SU-DHL-6 (cell line): ENCODE results near the gene POLR2E.
A peak's percentile ranks its signal among the peaks of the same experiment; 100 is the strongest.

Experiments used
- H2AFZ ChIP-seq: fragments of 200-600 bp; sonication (generic); 2 replicates; pipeline ENCODE4 v1.6.1; 2014; ENCODE audit warnings: low read depth, mild to moderate bottlenecking, moderate library complexity, mixed read lengths, antibody characterized with exemption, low read length; ENCODE audit not compliant: severe bottlenecking
- H3F3A ChIP-seq: fragments of 200-600 bp; shearing (Covaris generic); 2 replicates; pipeline ENCODE4 v1.6.0; 2016; ENCODE audit warnings: antibody characterized with exemption, mild to moderate bottlenecking; ENCODE audit not compliant: insufficient read depth
- H3K27ac ChIP-seq: fragments of 200-600 bp; sonication (generic); 2 replicates; pipeline ENCODE4 v1.5.1; 2016; ENCODE audit warnings: low read depth, mild to moderate bottlenecking, low read length, moderate library complexity, mixed read lengths
- H3K27me3 ChIP-seq: fragments of 200-600 bp; sonication (generic), shearing (Covaris generic); 2 replicates; pipeline ENCODE4 v1.6.0; 2014; ENCODE audit warnings: mild to moderate bottlenecking, low read length
- H3K36me3 ChIP-seq: fragments of 200-600 bp; sonication (generic); 2 replicates; pipeline ENCODE4 v1.6.1; 2014; ENCODE audit warnings: mild to moderate bottlenecking, low read length, mixed read lengths
- H3K4me2 ChIP-seq: fragments of 300-600, 200-600 bp; shearing (Covaris generic), sonication (generic); 2 replicates; pipeline ENCODE4 v1.6.0; 2014; ENCODE audit warnings: low read length, low read depth, mild to moderate bottlenecking; ENCODE audit not compliant: poor library complexity, severe bottlenecking
- H3K4me3 ChIP-seq: fragments of 200-600 bp; sonication (generic); 2 replicates; pipeline ENCODE4 v1.5.1; 2014; ENCODE audit warnings: antibody characterized with exemption, low read length, mild to moderate bottlenecking, mixed read lengths; ENCODE audit not compliant: insufficient read depth, poor library complexity, severe bottlenecking
- H3K79me2 ChIP-seq: fragments of 200-600 bp; sonication (generic); 2 replicates; pipeline ENCODE4 v1.6.1; 2014; ENCODE audit warnings: mild to moderate bottlenecking, low read length, moderate library complexity; ENCODE audit not compliant: insufficient read depth
- H3K9ac ChIP-seq: fragments of 200-600 bp; sonication (generic); 2 replicates; pipeline ENCODE4 v1.7.0; 2014; ENCODE audit warnings: mild to moderate bottlenecking, low read length
- H3K9me2 ChIP-seq: fragments of 200-600 bp; sonication (generic); replicated peaks from 2 replicates; pipeline ENCODE4 v1.6.1; 2014; ENCODE audit warnings: low read length; ENCODE audit not compliant: insufficient read depth
- H3K9me3 ChIP-seq: fragments of 200-600 bp; sonication (generic); 2 replicates; pipeline ENCODE4 v1.6.1; 2014; ENCODE audit warnings: low read length, mixed read lengths; ENCODE audit not compliant: insufficient read depth
- H4K20me1 ChIP-seq: fragments of 200-600 bp; sonication (generic); 2 replicates; pipeline ENCODE4 v1.6.1; 2014; ENCODE audit warnings: low read depth, mild to moderate bottlenecking, antibody characterized with exemption, low read length, moderate library complexity, mixed read lengths
- EZH2phosphoT487 ChIP-seq: fragments of 200-600 bp; sonication (generic), shearing (Covaris generic); conservative IDR thresholded peaks from 2 replicates; pipeline ENCODE4 v1.6.1; 2018; ENCODE audit warnings: mild to moderate bottlenecking, antibody characterized with exemption, low read length, moderate library complexity, mixed read lengths
- TF ChIP-seq, protein P1 (sequence below): fragments of 200-600 bp; sonication (generic); IDR thresholded peaks from one replicate; pipeline ENCODE4 v1.5.1; 2017; ENCODE audit warnings: antibody characterized with exemption, mild to moderate bottlenecking, low read length, moderate library complexity; ENCODE audit not compliant: insufficient read depth, poor library complexity, severe bottlenecking

Gene POLR2E

DNA sequence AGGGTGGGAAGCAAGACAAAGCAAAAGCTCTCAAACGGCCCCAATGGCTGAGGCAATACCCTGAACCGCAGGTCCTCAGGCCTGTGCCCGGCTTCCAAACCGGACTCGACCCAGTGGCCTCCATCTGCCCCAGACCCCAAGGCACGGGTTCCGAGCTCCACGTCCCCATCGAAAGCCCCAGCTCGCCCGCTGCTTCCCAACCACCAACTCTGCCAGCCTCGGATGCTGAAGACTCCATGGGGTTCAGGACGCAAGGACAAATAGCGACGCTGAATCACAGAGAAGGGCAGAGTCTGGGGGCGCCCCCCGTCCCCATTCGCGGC is 559 bp downstream of the POLR2E start:
- no peak for TF ChIP-seq EZH2phosphoT487
- TF ChIP-seq, protein P1, sequence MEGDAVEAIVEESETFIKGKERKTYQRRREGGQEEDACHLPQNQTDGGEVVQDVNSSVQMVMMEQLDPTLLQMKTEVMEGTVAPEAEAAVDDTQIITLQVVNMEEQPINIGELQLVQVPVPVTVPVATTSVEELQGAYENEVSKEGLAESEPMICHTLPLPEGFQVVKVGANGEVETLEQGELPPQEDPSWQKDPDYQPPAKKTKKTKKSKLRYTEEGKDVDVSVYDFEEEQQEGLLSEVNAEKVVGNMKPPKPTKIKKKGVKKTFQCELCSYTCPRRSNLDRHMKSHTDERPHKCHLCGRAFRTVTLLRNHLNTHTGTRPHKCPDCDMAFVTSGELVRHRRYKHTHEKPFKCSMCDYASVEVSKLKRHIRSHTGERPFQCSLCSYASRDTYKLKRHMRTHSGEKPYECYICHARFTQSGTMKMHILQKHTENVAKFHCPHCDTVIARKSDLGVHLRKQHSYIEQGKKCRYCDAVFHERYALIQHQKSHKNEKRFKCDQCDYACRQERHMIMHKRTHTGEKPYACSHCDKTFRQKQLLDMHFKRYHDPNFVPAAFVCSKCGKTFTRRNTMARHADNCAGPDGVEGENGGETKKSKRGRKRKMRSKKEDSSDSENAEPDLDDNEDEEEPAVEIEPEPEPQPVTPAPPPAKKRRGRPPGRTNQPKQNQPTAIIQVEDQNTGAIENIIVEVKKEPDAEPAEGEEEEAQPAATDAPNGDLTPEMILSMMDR, result no peak
- no peaks in the 10 kb centered on the region for H3K9me2 ChIP-seq
- H3K79me2 ChIP-seq, result peaks cover 23% of the 10 kb centered on the region
- H3K9me3 ChIP-seq, result no peaks in the 10 kb centered on the region
- peak overlapping the region; percentile 82 for H3K9ac ChIP-seq
- H3K4me2 ChIP-seq, result peak overlapping the region; percentile 79
- H3F3A ChIP-seq, result no peaks in the 10 kb centered on the region
- H3K27me3 ChIP-seq, result no peaks in the 10 kb centered on the region
- H4K20me1 ChIP-seq, result no peaks in the 10 kb centered on the region
- no peak overlapping the region for H3K27ac ChIP-seq
- H3K36me3 ChIP-seq, result no peaks in the 10 kb centered on the region
- peak overlapping the region; percentile 77 for H3K4me3 ChIP-seq
- no peak overlapping the region for H2AFZ ChIP-seq

DNA sequence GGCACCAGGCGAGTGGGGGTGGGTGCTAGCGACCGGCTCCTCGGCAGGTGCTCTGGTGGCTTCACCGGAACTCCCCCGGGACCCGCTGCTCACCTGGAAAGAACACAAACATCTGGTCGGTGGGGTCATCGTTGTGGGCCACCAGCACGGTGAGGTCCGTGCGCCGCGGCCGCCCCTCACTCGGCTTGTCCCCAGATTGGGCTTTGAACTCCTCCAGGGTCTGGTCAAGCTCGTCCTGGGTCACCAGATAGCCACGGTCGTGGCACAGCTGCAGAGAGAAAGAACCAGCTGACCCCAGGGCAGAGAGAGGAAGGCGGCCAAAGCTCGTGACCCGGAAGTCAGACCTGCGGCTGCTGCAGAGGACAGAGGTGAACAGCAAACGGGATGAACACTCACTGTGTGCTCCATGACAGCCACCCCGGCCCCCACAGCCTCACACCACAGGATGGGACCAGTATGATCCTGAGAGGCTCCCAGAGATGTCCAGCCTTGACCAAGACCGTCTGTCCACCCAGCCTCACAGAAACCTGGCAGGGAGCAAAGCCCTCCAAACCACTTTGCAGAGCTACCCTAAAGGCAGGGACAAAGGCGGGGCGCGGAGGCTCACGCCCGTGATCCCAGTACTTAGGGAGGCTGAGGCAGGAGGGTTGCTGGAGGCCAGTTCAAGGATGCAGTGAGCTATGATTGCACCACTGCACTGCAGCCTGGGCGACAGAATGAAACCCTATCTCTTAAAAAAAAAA is 1.2 kb downstream of the POLR2E start:
- peak overlapping the region; percentile 77 for H3K4me3 ChIP-seq
- peak overlapping the region; percentile 11; the same call in 1 of the 2 replicates for H3K27ac ChIP-seq
- peaks cover 23% of the 10 kb centered on the region for H3K79me2 ChIP-seq

GRCh38 chr19:1093330-1093729 is 1.8 kb downstream of the POLR2E start:
- Histone ChIP-seq H3K9me2 (no peaks in the 10 kb centered on the region), H3K4me2 (peak overlapping the region; percentile 79), H3F3A (peaks cover 2% of the 10 kb centered on the region; the same call in 1 of the 2 replicates), H3K4me3 (peak overlapping the region; percentile 77), H3K9ac (peak overlapping the region; percentile 82), H3K36me3 (no peaks in the 10 kb centered on the region), H3K9me3 (no peaks in the 10 kb centered on the region), H2AFZ (no peak overlapping the region), H4K20me1 (no peaks in the 10 kb centered on the region), H3K27ac (peak overlapping the region; percentile 11; the same call in 1 of the 2 replicates), H3K27me3 (no peaks in the 10 kb centered on the region), H3K79me2 (peaks cover 23% of the 10 kb centered on the region)
- TF ChIP-seq EZH2phosphoT487, result no peak
- TF ChIP-seq, protein P1, result no peak

More for the DNA sequence above, 1.2 kb downstream of the POLR2E start:
- Histone ChIP-seq H3K9ac (peak overlapping the region; percentile 82), H2AFZ (no peak overlapping the region), H3K9me3 (no peaks in the 10 kb centered on the region), H3K36me3 (no peaks in the 10 kb centered on the region), H3K4me2 (peak overlapping the region; percentile 79), H3F3A (no peaks in the 10 kb centered on the region), H3K9me2 (no peaks in the 10 kb centered on the region), H4K20me1 (no peaks in the 10 kb centered on the region), H3K27me3 (no peaks in the 10 kb centered on the region)
- TF ChIP-seq EZH2phosphoT487, result no peak
- TF ChIP-seq, protein P1, result no peak
